Ramos (cell line): ENCODE results near the gene CDK15.

Experiments
- in situ Hi-C: fragments of 300-500 bp; cut with MboI; formaldehyde crosslinking; loops from one replicate; pipeline ENCODE4 v1.14.3; 2022; ENCODE audit warnings: low sequenced_read_pairs; ENCODE audit not compliant: unreplicated experiment

CDK15 gene

DNA sequence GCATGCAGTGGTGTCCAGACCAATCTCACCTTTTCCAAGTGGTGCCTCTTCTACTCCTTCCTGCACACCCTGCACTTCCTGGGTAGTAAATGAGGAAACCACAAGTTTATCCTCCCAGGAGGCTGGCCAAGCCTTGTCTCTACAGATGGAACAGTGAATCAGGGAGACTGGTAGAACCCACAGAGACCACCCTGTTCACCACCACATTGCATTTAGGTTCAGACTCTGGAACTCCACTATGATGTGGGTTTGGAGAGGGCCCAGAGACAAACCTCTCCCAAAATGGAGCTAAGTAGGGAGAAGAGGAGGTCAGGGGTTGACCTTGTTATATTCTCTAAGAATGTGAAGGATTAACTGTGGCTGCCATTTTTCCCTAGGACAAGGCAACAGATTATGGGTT is 124.5 kb downstream of the CDK15 start:
- in situ Hi-C loops, result no loop called here

DNA sequence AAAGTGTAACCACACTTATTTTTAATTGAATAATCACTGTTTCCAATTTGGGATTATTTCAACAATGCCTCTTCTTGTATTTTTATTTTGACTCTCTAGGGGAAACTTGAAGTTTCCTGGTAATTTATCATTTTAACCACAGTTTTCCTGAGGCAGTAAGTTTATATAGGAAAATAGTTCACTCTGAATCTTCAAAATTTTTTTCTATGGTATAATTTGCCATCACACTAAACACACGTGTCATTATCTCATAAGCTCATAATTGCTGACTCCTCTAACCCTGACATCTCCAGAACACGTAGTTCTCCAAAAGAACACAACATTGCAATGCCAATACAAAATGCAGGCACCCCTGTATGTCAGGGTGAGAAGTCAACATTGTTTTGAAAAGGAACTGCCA is 125.1 kb downstream of the CDK15 start:
- in situ Hi-C loops, result no loop called here

GRCh38 chr2:201931951-201932350 is 125.6 kb downstream of the CDK15 start:
- in situ Hi-C loops, result no loop called here

GRCh38 chr2:201932511-201932910 is 126.2 kb downstream of the CDK15 start:
- in situ Hi-C loops, result no loop called here

DNA sequence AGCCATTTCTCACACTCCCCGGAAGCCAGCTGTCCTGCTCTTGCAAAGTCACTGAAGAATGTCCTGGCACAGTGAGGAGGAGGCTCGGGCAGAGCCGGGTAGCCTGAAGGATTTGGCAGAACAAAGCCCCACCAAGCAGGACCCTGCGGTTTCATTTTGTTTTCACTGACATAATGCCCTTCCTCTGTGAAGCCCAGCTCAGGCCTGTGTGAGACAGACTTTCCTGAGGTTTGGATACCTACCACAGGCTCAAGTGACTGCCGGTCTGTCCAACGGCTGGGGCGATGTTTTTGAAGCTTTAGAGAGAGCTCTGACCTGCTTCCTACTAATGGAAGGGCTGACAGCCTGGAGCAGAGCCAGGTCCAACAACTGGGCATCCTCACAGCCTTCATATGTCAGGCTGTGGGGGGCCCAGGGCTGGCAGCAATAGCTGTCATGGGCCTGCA is 127.5 kb downstream of the CDK15 start:
- in situ Hi-C loops, result no loop called here

DNA sequence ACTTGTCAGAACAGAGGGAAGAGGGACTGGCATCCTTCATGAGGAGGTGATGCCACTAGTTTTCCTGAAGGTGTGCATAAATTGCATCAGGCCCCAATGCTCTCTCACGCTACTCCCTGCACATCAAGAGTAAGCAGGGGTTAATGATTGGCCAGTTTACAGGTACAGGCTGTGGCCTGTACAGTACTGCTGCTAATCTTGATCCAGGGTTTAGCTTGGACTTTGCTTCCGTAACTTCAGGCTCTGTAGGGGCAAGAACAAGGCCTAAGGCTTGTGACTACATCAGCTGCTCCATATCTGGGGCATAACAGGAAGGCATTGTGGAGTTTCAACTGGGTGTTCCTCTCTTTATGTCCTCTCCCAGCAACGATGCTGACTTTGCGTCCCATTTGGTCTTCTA is 130.5 kb downstream of the CDK15 start:
- in situ Hi-C loops, result no loop called here

DNA sequence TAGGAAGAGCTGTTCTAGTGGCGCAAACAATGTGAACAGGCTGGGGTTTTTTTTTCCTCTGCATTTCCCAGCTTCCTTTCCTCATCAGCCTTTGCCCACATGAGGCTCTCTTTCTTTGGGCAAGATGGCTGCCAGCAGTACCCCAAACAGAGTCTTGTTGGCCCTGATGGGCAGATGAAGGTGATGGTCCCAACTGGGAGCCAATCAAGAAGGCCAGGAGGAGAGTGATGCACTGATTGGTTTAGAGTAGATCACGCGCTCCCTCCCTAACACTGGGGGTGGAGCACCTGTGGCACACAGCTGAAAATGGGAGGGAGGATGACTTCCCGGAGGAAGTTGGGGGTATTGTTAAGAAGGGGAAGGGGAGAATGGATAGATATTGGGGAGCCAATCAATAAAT is 131.0 kb downstream of the CDK15 start:
- in situ Hi-C loops, result no loop called here

DNA sequence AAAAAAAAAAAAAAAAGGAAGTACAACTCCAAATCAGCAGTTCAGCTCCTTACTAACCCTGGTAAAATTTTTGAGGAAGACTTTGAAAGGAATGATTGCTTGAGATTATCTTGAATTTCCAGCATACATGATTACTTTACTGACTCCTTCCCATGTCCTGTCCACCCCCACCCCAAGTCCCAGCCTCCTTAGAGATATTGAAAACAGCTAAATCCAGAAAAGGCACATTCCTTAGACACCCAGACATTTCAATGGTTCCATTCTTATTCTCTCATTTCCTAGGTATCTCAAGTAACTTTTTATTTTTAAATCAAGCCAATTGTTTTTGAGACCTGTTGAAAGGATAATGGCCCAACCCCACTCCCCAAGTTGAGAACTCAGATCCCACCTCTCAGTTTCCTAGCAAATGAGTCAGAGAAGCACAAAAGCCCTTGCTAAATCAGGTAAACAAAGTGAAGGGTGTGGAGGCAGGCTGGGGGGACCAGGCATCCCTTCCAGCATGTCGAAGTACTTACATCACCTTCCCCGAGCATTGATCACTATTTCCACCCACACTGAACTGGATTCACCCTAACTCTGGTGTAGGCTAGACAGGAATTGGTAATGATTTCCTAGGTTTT is 131.9 kb downstream of the CDK15 start:
- in situ Hi-C loops, result no loop called here

DNA sequence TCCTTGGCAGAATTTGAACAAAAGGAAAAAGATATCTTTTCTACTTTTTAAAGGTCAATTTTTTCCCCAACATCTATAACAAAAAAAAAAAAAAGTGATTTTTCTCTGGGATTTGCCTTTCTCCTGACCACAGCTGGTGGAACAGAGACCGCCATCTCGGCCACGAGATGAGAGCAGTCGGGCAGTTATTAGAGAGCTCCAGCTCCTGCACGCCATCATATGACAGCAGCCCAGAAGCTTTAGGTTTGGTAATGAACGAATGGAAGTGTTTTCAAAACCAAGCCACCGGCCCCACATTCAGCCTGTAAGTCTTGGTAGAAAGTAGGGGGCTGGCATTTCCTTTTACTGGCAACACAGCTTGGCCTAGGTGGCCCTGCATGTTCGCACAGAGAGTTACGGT is 132.4 kb downstream of the CDK15 start:
- in situ Hi-C loops, result no loop called here

GRCh38 chr2:201939453-201939941 is 133.2 kb downstream of the CDK15 start:
- in situ Hi-C loops, result no loop called here

DNA sequence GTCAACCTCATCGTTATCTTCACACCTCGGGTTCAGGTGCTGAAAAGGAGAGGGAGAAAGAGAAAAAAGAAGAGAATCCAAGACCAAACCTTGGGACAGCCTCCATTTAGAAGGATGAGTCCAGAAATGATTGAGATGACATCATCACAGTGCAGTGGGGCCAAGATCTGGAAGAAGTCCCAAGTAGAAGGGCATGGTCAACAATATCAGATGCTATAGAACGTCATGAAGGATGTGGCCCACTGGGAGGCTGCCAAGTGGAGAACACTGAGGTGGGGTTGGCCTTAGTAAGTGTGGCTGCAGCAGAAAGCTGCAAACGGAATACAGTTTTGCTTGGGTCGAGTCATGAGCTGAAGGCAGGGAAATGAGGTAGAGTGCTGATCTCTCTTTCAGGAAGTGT is 136.2 kb downstream of the CDK15 start:
- in situ Hi-C loops, result no loop called here
